ENCODE measurements around the gene EIF4E2.

DNA sequence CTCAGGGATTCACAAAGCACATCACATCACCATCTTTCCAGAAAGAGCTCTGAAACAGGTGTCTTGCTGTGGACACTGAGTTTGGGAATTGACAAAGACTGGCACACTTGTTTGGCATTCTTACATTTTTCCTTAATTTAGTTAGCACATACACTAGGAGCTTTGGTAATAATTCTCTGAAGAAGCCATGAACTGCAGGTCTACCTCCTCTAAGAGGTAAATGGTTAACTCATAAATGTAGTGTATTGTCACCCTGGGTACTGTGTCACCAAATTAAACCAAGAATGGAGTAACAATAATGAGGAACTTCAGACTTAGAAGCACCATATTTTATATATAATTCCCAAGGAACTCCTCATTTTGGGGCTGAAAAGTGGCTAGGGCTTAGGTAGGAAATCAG is 22.6 kb downstream of the EIF4E2 start:
- TF ChIP-seq, protein P1, sequence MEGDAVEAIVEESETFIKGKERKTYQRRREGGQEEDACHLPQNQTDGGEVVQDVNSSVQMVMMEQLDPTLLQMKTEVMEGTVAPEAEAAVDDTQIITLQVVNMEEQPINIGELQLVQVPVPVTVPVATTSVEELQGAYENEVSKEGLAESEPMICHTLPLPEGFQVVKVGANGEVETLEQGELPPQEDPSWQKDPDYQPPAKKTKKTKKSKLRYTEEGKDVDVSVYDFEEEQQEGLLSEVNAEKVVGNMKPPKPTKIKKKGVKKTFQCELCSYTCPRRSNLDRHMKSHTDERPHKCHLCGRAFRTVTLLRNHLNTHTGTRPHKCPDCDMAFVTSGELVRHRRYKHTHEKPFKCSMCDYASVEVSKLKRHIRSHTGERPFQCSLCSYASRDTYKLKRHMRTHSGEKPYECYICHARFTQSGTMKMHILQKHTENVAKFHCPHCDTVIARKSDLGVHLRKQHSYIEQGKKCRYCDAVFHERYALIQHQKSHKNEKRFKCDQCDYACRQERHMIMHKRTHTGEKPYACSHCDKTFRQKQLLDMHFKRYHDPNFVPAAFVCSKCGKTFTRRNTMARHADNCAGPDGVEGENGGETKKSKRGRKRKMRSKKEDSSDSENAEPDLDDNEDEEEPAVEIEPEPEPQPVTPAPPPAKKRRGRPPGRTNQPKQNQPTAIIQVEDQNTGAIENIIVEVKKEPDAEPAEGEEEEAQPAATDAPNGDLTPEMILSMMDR (IDR thresholded peaks at IDR 0.05): no peak
- no peak for TF ChIP-seq POLR2A (IDR thresholded peaks at IDR 0.05)
- TF ChIP-seq POLR2AphosphoS5 (IDR thresholded peaks at IDR 0.05; ENCODE audit: insufficient read depth in 1 of 2, low read depth in 1 of 2): no peak

Measured in vagina (tissue), 2 donors.